ENCODE measurements around the gene LMOD3. TPM values are rescaled to one million over a fixed set of nuclear protein-coding genes. Genes with fewer than 3 reads are reported as not detected.
A peak's percentile ranks its signal among the peaks of the same experiment; 100 is the strongest.

Gene LMOD3
- polyA plus RNA-seq, 1 donor (not counting 4 experiments of a cell fraction or from before 2014, with no cell fraction given): not detected

- H3K36me3 ChIP-seq (ENCODE audit: control insufficient read depth in 2 of 2, extremely low read depth in 1 of 2, insufficient read depth in 2 of 2, low read length in 2 of 2): peaks cover 2 to 3% of the 10 kb centered on the region in 2 experiments
- DNase-seq (ENCODE audit: low read depth, low spot score) (no peak), FAIRE-seq (no peak)
- peak overlapping the region; percentile 87 for H3K4me2 ChIP-seq (ENCODE audit: control insufficient read depth, extremely low read depth, insufficient read depth, low read depth, low read length)
- H3K79me2 ChIP-seq (ENCODE audit: control insufficient read depth, insufficient read depth, low read length): peaks cover 50% of the 10 kb centered on the region
- dilution Hi-C loops (cut with MboI; ENCODE audit: extremely low pct_ligation_motif_present, low sequenced_read_pairs): no loop called here
- H3K9me1 ChIP-seq (ENCODE audit: control insufficient read depth, extremely low read depth, insufficient read depth, low read length): no peaks in the 10 kb centered on the region
- no peak overlapping the region for H2AFZ ChIP-seq (ENCODE audit: control insufficient read depth, low read length)
- peak overlapping the region; percentile 94 for H3K27ac ChIP-seq (ENCODE audit: control insufficient read depth, insufficient read depth, low read length)
- no peaks in the 10 kb centered on the region for H4K20me1 ChIP-seq (ENCODE audit: control insufficient read depth, extremely low read depth, insufficient read depth, low read length)
- no peaks in the 10 kb centered on the region for H3K9me3 ChIP-seq (ENCODE audit: control insufficient read depth, low read depth, low read length)
- TF ChIP-seq CTCF (optimal IDR thresholded peaks at IDR 0.05 in 1 of 3, IDR thresholded peaks at IDR 0.05 in 1 of 3, conservative IDR thresholded peaks at IDR 0.05 in 1 of 3; ENCODE audit: extremely low read depth in 1 of 3, insufficient read depth in 2 of 3, low read length in 3 of 3) (no peak), EZH2 (IDR thresholded peaks at IDR 0.05; ENCODE audit: low read length) (no peak)
- H3K4me1 ChIP-seq (ENCODE audit: control insufficient read depth, extremely low read depth, insufficient read depth, low read length): peaks cover 84% of the 10 kb centered on the region
- H3K27me3 ChIP-seq (ENCODE audit: control insufficient read depth, extremely low read depth, insufficient read depth, low read length): no peaks in the 10 kb centered on the region
- H3K4me3 ChIP-seq (ENCODE audit: control insufficient read depth in 2 of 3, extremely low read depth in 1 of 3, insufficient read depth in 2 of 3, low read depth in 1 of 3, low read length in 3 of 3): peak overlapping the region; percentile 34 to 90 (median 74)
- peak overlapping the region; percentile 90 for H3K9ac ChIP-seq (ENCODE audit: control insufficient read depth, extremely low read depth, insufficient read depth, low read length)
Measured at GRCh38 chr3:69087030-69087791, 35.2 kb downstream of the LMOD3 start.

- no peaks in the 10 kb centered on the region for H3K9me1 ChIP-seq (ENCODE audit: control insufficient read depth, extremely low read depth, insufficient read depth, low read length)
- peak overlapping the region; percentile 90 for H3K9ac ChIP-seq (ENCODE audit: control insufficient read depth, extremely low read depth, insufficient read depth, low read length)
- peak overlapping the region; percentile 87 for H3K4me2 ChIP-seq (ENCODE audit: control insufficient read depth, extremely low read depth, insufficient read depth, low read depth, low read length)
- peaks cover 82% of the 10 kb centered on the region for H3K4me1 ChIP-seq (ENCODE audit: control insufficient read depth, extremely low read depth, insufficient read depth, low read length)
- H3K4me3 ChIP-seq (ENCODE audit: control insufficient read depth in 2 of 3, extremely low read depth in 1 of 3, insufficient read depth in 2 of 3, low read depth in 1 of 3, low read length in 3 of 3): peak overlapping the region; percentile 74 to 94 (median 90)
- DNase-seq (ENCODE audit: low read depth, low spot score): peak; percentile 80
- dilution Hi-C loops (cut with MboI; ENCODE audit: extremely low pct_ligation_motif_present, low sequenced_read_pairs): no loop called here
- peak overlapping the region; percentile 35 for H2AFZ ChIP-seq (ENCODE audit: control insufficient read depth, low read length)
- no peaks in the 10 kb centered on the region for H4K20me1 ChIP-seq (ENCODE audit: control insufficient read depth, extremely low read depth, insufficient read depth, low read length)
- H3K36me3 ChIP-seq (ENCODE audit: control insufficient read depth in 2 of 2, extremely low read depth in 1 of 2, insufficient read depth in 2 of 2, low read length in 2 of 2): peaks cover 1 to 3% of the 10 kb centered on the region in 2 experiments
- H3K27ac ChIP-seq (ENCODE audit: control insufficient read depth, insufficient read depth, low read length): peak overlapping the region; percentile 94
- no peaks in the 10 kb centered on the region for H3K27me3 ChIP-seq (ENCODE audit: control insufficient read depth, extremely low read depth, insufficient read depth, low read length)
- peaks cover 38% of the 10 kb centered on the region for H3K79me2 ChIP-seq (ENCODE audit: control insufficient read depth, insufficient read depth, low read length)
- H3K9me3 ChIP-seq (ENCODE audit: control insufficient read depth, low read depth, low read length): no peaks in the 10 kb centered on the region
- TF ChIP-seq EZH2 (IDR thresholded peaks at IDR 0.05; ENCODE audit: low read length): no peak
- peak; percentile 95 for FAIRE-seq
Measured at GRCh38 chr3:69085833-69086722, 36.3 kb downstream of the LMOD3 start.
